ENCODE results near the gene PON3.

Gene PON3

DNA sequence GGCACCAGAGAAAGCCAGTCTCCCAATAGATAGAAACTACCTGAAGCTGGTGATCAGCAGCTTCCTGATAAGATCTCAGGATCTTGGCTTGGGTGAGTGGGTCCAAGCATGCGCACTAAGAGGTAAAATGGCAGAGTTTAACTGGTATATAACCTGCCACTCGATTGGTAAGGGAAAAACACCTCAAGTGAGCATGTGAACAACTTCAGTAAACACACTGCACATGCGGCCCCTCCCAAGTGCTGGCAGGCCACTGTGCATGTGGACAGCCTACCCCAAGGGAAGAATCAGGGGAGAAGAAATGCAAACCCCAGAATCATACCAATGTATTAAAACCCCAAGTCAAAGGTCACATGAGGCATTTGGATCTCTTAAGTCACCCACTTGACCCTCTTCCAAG lies 54.1 kb downstream of the PON3 start:
- no peak for DNase-seq (ENCODE audit: low spot score)

DNA sequence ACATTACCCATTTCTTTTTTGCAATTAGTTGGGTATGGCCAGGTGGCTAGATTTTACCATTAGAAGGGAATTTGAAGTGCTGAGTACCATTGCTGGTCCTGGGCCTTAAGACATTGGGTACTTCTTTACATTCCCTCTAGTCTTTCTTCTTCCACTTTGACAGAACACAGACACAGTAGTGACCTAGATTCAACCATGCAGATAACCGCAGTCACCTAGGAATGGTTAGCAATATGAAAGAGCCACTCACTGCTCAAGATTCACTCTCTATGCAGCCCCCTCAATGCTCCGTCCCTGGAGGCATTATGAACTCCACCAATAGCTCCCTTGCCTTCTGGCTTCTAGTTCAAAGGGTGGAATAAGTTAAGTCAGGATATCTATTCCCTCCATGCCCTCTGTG lies 55.7 kb downstream of the PON3 start:
- DNase-seq (ENCODE audit: low spot score): peak; percentile 65

DNA sequence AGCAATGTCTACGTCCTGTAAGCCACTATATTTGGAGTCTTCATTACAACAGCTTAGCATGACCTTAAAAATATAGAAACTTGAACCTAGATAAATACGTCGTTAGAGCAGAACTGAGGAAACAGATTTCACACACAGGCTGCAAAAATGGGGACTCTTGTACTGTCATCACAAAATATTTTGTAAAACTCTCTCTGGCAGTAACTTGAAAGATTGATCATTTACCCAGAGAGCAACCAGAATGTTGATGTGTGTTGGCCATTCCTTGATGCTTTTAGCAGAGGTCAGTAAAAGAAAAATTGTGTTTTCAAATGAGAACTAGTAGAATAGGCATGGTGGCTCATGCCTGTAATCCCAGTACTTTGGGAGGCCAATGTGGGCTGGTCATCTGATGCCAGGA lies 57.3 kb downstream of the PON3 start:
- DNase-seq (ENCODE audit: low spot score): no peak

DNA sequence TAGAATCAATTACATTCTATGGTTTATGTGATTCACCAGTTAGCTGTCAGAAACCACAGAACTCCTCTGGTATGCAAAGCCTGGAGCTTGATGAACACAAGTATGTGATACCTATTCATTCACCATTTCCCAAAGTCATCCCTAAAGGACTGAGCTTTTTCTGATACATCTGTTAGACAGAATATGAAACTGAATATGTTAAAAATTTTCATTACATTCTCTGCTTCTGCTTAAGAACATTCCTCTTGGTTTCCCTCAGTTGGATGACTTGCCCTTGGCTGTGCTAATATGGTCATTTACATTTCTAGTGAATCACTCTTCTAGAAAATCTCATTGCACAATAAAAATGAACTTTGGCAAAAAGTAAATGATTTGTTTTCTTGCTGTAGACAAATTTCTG lies 61.1 kb downstream of the PON3 start:
- DNase-seq (ENCODE audit: low spot score): no peak

DNA sequence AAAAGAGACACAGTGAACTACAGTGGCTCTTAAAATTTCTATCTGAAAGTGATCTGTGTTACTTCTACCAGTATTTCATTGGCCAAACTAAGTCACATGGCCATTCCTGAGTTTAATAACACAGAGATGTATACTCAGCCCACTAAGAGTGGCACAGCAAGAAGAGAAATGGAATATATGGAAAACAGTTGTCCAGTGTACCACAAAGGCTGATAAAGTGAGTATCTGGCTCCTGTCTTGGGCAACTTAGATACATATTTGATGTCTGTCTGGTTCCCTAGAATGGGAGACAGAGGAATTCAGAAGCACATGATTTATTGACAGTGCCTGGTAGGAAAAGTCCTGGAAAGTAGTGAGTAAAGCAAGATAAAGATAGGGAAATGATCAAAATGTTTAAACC lies 61.7 kb downstream of the PON3 start:
- no peak for DNase-seq (ENCODE audit: low spot score)

DNA sequence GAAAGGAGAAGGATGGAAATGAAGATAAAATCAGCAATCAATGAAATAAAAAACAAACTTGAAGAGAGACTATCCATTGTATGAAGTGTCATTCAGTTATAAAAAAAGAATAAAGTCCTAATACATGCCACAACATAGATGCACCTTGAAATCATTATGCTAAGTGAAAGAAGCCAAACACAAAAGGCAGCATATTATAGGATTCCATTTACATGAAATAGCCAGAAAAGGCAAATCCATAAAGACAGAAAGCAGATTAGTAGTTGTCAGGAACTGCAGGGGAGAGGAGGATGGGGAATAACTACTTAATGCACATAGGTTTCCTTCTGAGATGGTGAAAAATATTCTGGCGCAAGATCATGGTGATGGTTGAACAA lies 65.2 kb downstream of the PON3 start:
- DNase-seq (ENCODE audit: low spot score): no peak

DNA sequence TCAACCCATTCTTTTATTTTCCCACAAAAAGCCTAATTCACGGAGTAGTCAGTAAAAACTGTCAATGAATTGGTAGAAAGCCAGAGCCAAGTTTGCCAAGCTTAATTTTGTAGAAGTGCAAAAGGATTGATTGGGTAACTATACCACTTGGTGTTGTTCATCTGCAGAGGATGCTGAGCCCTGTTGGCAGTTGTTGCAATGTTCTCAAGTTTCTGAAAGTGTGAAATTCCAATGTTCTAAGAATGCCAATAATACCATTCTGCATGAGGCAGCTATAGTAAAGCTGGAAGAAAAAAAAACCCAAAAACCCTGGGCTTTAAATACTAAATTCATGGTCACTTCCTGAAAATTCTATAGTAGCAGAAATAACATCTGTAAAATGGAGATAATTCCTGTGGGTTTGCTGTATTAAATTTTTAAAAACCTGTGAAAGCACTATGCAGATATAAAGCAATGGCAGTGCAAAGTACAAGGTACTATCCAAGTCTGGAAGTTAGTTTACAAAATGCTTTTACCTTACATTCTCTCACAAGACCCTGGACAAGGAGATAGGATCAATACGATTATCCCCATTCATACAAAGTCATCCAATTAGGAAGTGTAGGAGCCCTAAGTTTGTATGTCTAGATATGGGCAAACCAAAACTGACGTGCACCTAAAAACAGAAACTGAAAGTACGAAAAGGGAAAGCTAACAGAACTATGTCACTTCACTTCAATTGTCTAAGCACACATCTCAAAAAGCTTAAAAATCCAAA lies 65.8 kb downstream of the PON3 start:
- no peak for DNase-seq (ENCODE audit: low spot score)

DNA sequence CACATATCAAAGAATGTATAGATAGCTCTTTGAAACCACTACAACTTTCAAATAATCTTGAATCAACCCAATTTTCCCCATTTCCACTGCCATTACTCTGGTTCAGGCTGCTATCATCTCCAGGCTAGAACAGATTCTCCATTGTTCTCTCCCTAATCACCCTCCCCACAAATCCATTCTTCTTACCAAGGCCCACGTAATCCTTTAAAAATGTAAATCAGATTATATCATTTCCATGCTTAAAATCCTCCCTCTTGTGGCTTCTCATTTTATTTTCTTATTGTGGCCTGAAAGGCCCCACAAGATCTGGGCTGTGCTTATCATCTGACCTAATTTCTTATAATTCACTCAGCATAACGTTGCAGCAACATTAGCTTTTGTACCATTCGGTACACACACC lies 68.8 kb downstream of the PON3 start:
- DNase-seq (ENCODE audit: low spot score): no peak

DNA sequence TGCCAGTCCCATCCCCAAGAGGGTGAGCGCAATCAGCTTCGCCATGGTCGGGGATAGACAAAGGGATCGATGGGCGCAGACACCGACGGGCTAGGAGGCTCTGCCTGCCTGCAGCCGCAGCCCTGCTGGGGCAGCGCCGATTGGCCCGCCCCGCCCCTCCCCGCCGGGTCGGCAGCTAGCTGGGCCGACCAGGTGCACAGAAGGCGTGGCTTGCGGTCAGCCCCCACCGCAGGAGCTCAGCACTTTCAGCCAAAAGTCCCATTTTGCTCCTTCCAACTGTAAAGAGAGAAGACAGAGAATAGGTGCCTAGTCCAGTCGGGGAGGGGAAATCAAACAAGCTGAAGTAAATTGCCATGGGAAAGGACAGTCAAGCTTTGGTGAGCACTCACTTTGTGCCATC lies 71.7 kb downstream of the PON3 start, which contains the start of gene PON1:
Gene PON1, minus strand, starts transcription at position 102 of the 400 bp plus-strand sequence. Its CDS starts 57 bp downstream, at position 45.
- no peak for DNase-seq (ENCODE audit: low spot score)

DNA sequence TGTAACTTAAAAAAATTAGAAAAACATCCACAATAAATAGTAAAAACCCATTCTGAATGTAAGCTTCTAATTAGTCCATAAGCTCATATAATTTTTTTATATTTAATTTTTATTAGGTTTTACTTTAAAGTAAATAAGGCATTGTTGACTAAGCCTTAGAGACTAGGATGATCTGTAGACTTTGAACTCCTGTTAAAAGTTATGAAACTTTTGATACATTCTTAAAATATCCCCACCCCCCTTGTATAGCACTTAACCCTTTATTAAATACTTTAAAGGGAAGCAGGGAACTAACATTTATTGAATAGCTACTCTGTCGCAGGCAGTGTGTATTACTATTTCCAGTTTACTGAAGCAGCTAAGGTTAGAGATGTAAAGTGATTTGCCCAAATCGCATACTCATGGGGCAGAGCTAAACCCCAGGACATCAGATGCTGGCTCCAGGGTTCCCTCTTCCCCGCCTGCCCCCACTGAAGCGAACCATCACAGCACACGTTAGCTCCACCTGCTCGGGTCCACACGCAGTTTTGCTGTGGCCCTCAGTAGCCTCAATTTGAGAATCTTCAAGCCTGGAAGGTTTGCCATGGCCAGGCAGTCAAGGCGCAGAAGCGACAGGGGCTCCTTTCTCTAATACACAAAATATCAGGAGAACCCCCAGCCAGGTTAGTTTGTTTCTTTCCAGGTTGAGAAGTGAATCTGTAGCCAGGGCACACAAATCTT lies 72.6 kb downstream of the PON3 start:
- no peak for DNase-seq (ENCODE audit: low spot score)

DNA sequence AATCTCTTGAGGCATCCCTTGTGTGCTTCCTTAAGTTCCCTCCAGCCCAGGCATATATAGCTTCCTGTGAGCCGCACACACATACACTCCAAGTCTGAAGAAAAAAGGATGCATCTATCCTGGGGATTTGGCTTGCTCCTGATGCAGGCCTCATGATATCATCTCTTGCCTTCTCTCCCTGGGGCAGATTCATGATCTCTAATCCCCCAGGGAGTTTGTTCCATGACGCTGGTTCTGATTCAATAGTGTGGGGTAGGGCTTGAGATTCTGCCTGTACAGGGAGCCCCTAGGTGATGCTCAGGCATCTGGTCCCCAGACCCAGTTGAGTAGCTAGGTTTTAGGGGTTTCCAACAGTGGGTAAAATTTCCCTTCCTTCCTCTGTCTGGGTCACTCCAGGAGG lies 73.3 kb downstream of the PON3 start:
- peak; percentile 34 for DNase-seq (ENCODE audit: low spot score)

DNA sequence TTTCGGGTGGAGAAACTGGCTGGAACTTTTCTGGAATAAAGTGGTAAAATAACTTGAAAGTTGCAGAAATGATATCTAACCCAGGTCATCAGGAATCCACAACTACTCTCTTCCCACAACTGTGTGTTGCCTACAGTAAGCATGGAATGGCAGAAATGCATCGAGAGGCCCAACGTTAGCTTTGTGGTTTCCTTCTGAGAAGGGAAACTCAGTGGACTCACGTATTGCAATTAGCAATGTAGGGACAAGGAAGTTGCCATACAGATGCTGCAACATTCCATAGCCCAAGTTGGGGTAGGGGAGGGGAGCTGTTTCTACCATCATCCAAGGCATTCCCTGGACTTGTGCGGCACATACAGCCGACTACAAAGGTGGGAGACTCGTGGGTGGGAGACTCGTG lies 73.8 kb downstream of the PON3 start:
- no peak for DNase-seq (ENCODE audit: low spot score)

DNA sequence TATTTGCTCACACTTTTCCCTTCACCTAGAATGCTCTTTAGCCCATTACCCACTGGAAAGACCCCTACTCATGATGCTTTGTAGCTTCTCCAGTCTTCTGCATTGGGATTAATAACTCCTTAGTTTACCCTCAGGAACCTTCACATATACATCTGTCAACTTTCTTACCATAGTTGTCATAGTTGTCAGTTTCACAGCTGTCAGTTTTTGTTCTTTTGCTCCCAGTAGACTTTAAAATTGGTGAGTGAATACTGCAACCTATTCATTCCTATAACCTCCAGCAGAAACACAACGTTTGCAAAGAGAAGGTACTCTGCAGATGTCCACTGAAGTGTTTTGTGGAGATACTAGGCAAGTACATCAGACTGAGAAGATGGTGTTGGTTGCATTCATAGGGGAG lies 74.5 kb downstream of the PON3 start:
- no peak for DNase-seq (ENCODE audit: low spot score)

DNA sequence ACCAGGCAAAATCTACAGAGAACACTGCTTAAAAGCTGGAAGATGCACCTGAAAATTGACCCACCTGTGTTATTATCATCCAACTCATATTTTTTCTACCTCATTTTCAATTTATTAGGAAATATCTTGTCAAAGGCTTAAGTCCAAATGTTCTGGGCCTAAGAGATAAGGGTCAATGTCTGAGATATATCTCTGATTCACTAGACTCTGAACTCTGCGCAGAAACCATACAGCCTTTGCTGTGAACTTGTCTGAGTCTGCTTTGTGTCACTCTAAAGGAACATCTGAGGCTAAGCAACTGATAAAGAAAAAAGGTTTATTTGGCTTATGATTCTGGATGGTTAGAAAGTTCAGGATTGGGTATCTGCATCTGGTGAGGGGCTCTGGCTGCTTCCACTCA lies 75.5 kb downstream of the PON3 start:
- no peak for DNase-seq (ENCODE audit: low spot score)

DNA sequence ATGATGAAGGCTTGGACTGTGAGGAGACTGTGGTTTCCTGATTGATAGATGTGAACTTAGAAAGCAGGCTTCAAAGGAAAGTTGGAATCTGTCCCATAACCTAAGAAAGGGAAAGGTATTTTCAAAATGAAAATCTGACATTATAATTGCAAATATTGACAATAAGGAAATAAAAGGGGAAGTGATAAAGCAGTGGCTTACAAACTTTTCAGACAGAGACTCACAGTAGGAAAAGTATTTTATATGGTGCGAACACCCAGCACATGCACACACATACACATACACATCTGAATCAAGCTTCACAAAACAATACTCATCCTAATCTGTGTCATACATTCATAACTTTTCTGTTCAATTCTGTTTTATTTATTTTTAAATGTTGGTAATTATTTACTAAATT lies 76.6 kb downstream of the PON3 start:
- no peak for DNase-seq (ENCODE audit: low spot score)

DNA sequence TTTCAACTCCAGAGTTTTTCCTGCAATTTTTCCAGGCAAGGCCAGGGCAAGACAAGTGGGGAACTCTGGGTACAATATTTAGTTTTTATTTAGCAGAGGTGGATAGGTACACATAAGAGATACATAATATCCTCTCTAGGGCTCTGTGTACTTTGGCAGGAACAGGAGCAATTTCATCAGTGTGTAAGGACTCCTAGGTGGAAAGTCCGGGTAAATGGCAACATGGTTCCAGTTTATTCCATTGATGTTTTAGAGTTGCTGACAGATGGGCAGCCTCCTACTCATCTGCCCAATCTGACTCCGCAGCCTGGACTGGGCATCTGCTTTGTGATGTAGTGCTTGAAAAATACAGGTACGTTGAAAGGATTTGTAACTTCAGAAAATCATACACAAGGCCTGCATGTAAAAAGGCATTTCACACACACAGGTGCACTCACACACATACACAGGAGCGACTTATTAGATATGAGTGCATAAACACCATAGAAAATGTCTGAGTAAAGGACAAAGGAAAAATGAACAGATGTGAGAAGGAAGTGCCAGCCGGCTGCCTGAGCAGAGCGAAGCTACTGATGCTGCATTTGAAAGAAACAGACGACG lies 77.6 kb downstream of the PON3 start:
- no peak for DNase-seq (ENCODE audit: low spot score)

DNA sequence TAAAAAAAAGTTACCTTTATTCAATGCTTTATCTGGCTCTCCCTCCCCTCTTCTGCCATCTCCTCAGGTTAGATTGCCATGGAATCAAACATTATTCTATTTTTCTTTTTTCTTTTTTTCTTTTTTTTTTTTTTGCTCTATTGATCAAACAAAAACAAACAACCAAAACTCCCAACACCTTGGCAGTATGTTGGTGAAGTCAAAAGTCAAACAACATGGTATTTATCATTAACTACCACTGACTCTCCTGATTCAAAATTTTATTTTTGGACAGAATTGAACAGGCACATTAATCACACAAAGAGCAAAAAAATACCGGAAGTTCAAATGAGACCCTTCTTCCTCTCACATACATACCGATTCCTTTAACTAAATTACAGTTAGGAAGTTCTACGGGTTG lies 78.2 kb downstream of the PON3 start:
- no peak for DNase-seq (ENCODE audit: low spot score)

DNA sequence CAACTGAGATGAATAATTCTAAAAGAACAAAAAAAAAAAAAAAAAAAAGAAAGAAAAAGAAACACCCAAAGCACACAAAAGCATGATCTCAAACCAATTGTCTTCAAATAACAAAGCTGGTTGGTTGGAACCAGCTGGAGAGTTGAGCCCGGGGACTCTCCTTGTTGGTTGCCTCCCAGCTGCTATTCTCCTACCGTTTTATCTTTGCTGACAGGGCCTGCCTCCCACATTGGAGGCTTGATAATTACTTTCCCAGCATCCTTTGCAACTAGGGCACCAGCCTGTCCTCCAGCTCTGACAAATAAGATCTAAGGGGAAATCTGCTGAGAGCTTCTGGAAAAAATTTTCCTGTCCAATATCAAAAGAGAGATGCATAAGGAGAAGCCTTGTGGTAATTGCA lies 78.6 kb downstream of the PON3 start:
- peak; percentile 11 for DNase-seq (ENCODE audit: low spot score)

DNA sequence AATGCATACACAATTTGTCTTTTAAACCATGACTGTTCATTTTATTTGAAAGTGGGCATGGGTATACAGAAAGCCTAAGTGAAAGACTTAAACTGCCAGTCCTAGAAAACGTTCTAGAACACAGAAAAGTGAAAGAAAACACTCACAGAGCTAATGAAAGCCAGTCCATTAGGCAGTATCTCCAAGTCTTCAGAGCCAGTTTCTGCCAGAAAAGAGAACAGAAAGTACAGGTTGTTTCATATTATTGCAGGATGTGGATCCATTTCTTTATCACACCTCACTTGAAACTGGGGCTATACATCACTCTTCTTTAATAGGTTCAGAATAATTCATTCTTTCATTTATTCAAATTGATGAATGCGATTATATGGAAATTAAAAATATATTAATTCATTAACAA lies 79.6 kb downstream of the PON3 start:
- no peak for DNase-seq (ENCODE audit: low spot score)

DNA sequence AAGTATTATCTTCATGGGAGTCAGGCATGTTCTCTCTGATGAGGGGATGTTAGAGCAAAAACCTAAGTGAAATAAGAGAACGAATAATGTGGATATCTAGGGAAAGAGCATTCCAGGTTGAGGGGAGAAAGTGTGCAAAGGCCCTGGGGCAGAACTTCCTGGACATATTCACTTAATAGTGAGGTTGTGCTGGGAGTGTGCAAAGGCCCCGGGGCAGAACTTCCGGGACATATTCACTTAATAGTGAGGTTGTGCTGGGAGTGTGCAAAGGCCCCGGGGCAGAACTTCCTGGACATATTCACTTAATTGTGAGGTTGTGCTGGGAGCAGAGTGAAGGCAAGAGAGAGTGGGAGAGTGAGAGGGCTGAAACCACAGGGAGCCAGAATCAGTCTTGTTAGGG lies 83.6 kb downstream of the PON3 start:
- no peak for DNase-seq (ENCODE audit: low spot score)

DNA sequence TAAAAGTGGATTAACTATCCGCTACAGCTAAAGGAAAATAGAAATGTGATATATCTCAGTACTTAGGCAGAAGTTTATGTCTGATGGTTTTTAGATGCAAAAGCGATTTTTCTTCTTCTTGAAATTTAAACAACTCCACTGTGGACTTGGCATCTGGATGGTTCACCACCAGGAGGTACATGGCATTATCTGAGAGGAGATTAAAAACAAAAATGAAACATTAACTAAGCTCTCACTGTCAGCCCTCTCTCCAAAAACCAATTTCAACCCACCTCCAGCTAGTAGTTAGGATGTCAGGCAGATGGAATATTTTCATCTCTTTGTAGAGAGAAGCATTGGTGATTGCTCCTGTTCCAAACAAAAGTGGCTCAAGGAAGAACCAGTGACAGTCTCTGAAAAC lies 84.8 kb downstream of the PON3 start:
- no peak for DNase-seq (ENCODE audit: low spot score)

DNA sequence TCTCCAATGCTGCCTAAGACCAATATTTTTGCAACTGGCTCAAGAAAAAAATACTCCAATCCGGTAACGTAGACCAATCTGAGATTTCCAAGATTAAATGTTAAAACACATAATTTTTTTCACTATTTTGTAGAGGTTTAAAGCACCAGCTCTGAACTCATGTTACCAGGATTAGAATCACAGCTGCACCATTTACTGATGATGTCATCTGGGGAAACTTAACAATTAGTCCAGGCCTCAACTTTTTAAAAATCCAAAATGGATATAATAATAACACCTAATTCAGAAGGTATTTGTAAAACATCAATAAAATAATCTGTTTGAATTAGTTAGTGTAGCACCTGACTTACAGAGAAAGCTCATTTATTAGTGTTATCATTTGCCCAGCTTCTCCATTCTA lies 86.2 kb downstream of the PON3 start:
- DNase-seq (ENCODE audit: low spot score): no peak

All from SK-N-DZ (cell line).